CD4-positive, alpha-beta T cell treated with Interleukin-12 subunit alpha and Interleukin-12 subunit beta, for 1 hour (primary cell): ENCODE results near the gene VPS35.

Experiments
- DNase-seq: peaks from one replicate; pipeline ENCODE4 v3.0.0-alpha.2; 2020

The VPS35 gene

DNA sequence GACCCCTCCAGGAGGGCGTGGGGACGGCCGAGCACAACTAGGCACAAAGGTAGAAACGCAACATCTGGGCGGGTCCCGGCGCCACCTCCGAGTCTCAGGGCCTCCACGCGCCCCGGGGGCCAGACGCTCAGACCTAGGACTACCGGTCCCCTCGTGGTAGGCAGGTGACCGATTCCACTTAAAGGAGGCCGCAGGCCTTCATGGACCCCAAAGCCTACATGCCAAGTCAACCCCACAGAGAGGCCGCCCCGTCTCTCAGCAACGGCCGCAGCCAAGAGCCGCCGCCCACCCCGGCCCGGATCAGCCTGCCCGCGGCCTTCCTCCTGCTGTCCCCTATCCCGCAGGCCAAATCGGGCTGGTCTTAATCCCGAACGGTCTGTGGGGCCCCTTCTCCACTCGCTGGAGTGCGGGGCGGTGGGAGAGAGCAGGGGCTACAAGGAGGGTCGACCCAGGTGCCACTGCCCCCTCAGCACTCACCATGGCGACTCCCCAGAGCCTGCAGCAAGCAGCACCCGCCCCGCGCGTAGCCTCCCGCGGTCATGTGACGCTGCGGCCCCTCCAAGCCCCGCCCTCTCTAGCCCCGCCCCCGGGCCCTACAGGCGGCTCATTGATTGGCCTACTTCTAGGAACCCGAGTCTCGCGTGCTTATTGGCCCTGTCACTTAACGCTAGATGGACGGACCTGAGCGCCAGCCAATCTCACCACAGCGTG, at the start of gene VPS35:
TSS of gene VPS35 (minus strand) at position 525 of the 711 bp plus-strand sequence. CDS start at position 480, 45 bp downstream.
- DNase-seq: peak; percentile 99

DNA sequence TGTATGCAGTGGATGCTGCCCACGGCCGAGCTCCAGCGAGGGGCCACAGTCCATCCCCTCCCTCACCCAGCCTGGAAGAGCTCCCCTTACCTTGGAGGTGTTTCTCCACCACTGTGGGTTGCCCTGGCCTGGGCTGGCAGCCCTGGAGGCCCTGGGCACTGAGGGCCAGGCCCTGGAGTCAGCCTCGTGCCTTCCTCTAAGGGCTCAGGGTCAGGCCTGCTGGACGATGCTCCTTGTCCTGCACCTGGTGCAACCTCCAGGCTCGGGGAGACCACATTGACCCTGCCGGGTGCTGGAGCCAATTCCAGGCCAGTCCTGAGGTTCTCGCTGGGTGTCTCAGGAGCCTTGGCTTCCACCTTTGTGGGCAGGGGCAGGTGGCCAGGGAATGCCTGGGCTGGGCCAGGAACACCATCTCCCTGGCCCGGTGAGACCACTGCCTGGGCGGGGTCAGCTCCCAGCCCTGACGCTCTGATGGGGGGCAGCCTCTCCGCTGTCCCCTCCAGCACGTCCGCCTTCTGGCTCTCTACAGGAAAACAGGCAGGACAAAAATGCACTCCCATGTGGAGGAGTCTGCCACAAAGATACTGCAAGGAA, 48.7 kb upstream of the VPS35 start:
- no peak for DNase-seq

DNA sequence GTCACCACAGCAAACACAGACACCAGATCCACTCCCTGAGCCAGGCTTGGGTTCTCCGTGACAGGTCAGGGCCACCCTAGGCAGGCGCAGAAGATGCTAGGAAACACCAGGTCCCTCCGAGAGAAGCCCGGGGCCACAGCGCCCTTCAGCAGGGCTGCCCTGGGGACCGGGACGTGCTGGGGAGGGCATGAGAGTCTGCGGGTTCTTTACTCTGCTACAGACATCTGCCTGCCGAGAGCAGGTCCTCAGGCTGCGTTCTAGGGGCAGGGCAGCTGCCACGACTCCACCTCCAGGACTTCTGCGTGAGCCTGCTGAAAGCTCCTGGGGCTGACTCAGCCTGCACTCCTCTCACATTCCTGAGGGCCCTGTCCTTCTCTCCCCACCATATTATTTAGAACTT, 47.7 kb upstream of the VPS35 start:
- no peak for DNase-seq

DNA sequence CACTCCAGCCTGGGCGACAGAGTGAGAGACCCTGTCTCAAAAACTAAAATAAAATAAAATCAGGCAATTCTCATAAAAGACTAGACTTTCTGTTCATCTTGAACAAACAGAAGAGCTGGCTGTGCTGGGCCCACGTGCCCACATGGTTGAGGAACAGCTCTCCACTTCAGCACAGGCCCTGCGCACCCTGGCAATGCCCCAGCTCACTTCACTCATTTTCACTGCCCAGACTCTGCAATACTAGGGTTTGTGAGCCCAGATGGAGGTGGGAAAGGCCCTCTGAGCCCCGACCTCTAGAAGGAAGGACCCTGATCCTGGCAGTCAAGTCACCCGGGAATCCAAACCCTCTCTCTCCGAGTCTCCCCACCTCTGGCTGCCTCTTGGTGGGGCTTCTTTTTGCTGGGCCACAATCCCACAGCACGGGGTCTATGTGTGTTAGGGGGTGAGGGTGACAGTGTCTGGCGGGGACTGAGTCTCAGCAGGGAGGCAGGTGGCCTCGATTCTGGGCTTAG, 44.4 kb upstream of the VPS35 start:
- no peak for DNase-seq

- no peak for DNase-seq
These were observed 43.6 kb upstream of the VPS35 start for GRCh38 chr16:46732561-46732960.

DNA sequence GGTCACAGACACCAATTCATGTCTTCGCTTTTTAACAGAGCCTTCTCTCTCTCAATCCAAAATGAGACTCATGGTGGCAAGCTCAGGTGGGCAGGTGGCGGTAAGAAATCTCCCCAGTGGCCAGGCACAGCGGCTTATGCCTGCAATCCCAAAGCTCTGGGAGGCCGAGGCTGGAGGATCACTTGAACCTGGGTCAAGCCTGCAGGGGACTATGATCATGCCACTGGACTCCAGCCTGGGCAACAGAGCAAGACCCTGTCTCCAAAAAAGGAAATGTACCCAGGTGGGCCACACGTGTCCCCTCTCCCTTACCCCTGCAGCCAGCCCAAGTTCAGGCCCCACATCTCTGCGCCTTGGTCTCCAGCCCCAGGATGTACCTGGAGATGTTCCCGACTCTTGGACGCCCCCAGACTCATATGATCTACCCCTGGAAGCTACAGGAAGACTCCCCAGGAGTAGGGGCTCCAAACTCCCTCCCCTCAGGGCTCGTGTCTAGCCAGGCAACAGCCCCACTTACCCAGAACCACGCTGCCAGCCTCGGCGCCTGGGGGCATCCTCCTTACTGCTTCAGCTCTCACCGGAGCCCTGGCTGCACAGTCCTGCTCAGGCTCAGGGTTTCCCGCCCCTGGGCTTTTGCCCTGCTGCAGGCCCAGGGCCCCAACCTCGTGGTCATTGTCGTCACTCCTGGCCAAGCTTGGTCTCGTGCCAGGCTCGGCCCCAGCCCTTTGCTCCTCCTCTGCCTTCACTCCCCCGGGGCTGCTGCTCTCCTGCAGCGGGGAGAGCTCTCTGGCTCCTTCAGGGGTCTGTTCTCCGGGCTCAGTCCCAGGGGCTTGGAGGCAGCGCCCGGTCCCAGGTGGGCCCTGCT, 42.9 kb upstream of the VPS35 start:
- no peak for DNase-seq

DNA sequence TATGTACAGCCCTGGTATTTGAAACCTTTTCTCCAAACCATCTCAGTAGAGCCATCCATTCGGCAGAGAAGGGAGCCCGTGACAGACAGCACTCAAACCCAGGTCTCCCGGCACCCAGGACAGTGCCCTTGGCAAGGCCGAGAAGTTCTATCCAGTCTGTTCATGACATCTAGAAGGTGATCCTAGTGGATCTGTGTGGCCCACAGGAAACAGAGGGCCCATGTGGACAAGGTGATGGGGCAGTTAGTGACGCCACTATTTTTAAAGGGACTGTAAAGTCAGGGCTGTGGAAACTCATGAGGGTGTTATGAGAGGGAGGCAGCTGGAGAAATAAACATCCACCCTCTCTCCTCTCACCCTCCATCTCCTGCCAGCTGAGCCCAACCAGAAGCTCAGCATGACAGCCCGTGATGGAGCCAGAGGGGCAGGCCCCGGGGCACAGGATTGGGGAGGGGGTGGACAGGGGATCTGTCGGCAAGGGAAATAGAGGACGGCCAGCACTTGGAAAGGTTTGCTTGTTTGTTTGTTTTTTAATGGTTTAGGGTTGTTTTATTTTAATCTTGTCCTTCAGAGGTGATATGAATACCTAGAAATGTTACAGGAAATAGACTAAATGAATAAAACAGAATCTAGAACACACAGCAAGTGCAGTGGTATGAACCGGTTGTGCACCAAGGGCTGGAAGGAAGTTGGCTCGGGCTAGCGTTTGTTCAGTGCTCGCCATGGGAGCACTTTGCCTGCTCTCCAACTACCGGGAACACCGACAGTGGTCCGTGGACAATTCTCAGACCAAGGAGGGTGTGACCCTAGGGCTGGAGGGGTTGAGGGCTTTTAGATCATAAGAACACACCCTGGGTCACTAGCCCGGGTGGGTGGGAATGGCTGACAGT, 42.1 kb upstream of the VPS35 start:
- DNase-seq: no peak

DNA sequence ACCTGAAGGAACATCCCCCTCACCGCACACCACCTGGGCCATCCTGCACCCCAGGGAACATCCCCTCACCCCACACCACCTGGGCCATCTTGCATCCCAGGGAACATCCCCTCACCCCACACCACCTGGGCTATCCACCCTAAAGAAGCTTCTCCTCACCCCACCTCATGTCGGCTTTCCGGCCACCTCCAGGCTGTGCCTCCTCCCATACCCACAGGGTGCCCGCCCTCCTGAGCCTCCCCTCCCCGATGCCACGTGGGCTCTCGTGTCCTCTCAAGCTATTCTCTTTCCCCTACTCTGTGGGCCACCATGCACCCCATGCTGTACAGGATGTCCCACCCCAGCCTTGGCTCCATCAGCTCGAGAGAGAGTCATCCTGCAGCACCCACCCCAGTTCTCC, 41.1 kb upstream of the VPS35 start:
- no peak for DNase-seq

GRCh38 chr16:46729326-46729995, 40.5 kb upstream of the VPS35 start:
- DNase-seq: no peak

GRCh38 chr16:46728806-46729205, 39.8 kb upstream of the VPS35 start:
- DNase-seq: no peak

DNA sequence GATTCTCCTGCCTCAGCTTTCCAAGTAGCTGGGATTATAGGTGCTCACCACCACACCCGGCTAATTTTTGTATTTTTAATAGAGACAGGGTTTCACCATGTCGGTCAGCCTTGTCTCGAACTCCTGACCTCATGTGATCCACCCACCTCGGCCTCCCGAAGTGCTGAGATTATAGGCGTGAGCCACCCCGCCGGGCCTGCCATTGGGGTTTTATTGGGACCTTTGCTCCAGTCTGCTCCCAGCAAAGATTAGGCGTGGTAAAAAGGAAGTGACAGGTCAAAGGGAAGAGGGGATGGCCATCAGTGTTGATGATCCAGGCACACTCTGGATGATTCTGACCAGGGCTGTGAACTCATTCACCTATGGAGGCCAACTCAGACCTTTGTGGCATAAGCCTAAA, 38.7 kb upstream of the VPS35 start:
- no peak for DNase-seq

- no peak for DNase-seq
These were observed 38.2 kb upstream of the VPS35 start for GRCh38 chr16:46727184-46727583.

GRCh38 chr16:46721885-46722284, 32.9 kb upstream of the VPS35 start:
- DNase-seq: no peak

- DNase-seq: no peak
These were observed 31.6 kb upstream of the VPS35 start for GRCh38 chr16:46720619-46721018.

DNA sequence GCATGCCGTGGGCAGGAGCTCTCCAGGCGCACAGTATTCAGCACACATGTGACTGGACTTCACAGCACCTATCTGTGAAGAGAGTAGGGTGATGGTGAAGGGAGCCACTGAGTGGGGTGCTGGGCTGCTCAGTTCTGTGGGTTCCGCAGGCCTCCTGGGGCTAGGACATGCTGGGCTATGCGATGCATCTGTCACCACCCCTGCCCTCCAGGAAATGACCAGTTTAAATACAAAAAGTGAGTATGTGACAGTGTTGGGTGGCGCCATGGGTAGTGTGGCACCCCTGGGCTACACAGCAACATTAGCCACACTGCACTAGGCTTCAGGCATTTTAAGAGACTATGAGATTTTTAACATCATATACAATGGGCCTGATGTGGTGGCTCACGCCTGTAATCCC, 30.6 kb upstream of the VPS35 start:
- no peak for DNase-seq

GRCh38 chr16:46718214-46718613, 29.2 kb upstream of the VPS35 start:
- DNase-seq: no peak

DNA sequence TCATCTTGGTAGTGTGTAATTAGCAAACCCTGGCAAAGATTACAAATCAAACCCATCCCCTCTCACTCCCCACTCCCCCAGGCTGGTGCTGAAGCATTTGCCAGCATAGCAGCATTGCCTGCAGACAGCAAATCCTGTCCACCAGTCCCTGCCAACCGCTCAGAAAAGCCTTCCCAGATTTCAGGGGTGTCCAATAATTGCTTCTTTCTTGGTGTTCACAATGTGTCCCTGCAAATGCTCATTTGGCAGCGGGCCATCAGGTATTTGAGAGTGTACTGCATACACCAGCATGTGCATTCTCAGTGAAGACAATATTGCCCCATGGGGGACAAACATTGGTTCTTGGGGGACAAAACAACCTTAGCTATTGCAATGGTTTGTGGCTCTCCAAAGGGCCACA, 28.7 kb upstream of the VPS35 start:
- DNase-seq: no peak

- DNase-seq: no peak
These were observed 26.9 kb upstream of the VPS35 start for GRCh38 chr16:46715769-46716305.

DNA sequence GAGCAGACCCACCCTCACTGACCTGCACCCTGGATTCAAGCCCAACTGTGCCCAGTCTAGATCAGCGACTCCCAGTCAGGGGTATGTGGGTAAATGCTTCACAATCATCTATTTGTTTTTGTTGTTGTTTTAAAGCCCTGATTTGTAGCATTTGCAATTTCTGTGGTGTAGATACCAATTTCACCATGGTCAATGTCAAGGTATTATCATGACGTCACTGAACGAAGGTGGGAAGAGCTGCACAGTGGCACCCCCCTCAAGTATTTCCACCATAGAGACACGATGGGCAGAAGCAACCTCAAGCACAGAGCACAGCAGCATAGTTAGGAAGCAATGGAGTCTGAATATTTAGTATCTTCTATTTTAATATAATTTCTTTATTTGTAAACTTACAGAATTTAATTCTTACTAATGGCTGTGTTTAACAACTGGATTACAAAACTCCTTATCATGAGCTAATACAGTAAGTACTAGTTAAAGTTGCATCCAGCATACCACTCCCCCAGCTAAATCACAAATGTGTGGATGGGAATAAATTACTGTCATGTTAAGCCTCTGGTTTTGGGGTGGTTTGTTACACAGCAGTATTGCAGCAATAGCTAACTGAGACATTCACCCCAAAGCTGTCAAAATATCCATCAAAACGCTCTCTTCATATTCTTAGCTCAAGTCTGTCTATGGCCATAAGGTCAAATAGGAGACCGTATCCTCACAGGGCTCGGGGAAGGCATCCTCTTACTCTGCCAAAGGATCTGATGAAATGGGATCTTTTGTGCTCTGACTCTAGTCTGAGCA, 26.0 kb upstream of the VPS35 start:
- no peak for DNase-seq

- DNase-seq: no peak
These were observed 24.7 kb upstream of the VPS35 start for GRCh38 chr16:46713634-46714033.

GRCh38 chr16:46712911-46713310, 23.9 kb upstream of the VPS35 start:
- DNase-seq: no peak
